GM21717 (cell line): ENCODE results near the gene FHIT.
A peak's percentile ranks its signal among the peaks of the same experiment; 100 is the strongest.

ENCODE experiments used
- ATAC-seq: cut with Tn5 transposase; IDR thresholded peaks from one replicate; pipeline ENCODE4 v1.9.1; 2021; ENCODE audit warnings: mild to moderate bottlenecking, moderate library complexity; ENCODE audit not compliant: unreplicated experiment

The FHIT gene

GRCh38 chr3:59877263-59878037 lies 1373.8 kb downstream of the FHIT start:
- ATAC-seq, result no peak

- no peak for ATAC-seq
Measured at GRCh38 chr3:59876533-59877062, 1374.7 kb downstream of the FHIT start.

- no peak for ATAC-seq
Measured at GRCh38 chr3:59873576-59874230, 1377.5 kb downstream of the FHIT start.

- no peak for ATAC-seq
Measured at GRCh38 chr3:59872128-59872527, 1379.1 kb downstream of the FHIT start.

GRCh38 chr3:59867185-59868002 lies 1383.9 kb downstream of the FHIT start:
- no peak for ATAC-seq

DNA sequence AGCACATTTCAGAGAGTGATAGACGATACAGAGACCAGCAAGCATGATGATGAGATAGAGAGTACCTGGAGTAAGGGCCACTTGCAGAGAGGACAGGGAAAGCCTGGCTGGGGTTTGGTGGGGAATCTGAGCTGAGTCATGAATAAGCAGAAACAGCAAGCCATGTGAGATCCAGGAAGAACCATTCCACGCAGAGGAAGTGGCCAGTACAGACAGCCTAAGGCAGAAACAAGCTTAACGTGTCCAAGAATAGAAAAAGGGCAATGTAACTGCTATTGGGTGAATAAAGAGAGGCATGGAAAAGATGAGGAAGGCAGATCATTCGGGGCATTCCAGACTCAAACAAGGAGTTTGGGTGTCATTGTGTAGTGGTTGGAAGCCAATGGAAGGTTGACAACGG lies 1385.2 kb downstream of the FHIT start:
- no peak for ATAC-seq

- ATAC-seq, result no peak
Measured at GRCh38 chr3:59865351-59865750, 1385.9 kb downstream of the FHIT start.

DNA sequence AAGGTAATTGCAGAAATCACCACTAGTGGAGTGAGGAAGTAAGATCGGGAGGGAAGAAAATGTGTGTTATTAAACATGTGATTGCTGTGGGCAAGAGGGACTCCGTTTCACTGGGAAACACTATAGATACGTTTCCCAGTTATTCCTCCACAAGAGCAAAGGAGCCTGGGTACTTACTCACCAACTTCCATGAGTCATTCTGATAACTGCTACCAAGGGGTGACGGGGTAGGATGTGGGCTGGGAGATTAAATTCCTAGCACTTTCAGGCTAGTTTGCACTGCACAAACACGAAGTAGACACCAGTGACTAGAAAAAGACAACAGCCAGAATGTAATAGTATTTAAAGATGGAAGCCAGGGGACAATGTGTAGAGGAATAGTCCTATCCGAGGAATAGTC lies 1388.6 kb downstream of the FHIT start:
- ATAC-seq, result no peak

DNA sequence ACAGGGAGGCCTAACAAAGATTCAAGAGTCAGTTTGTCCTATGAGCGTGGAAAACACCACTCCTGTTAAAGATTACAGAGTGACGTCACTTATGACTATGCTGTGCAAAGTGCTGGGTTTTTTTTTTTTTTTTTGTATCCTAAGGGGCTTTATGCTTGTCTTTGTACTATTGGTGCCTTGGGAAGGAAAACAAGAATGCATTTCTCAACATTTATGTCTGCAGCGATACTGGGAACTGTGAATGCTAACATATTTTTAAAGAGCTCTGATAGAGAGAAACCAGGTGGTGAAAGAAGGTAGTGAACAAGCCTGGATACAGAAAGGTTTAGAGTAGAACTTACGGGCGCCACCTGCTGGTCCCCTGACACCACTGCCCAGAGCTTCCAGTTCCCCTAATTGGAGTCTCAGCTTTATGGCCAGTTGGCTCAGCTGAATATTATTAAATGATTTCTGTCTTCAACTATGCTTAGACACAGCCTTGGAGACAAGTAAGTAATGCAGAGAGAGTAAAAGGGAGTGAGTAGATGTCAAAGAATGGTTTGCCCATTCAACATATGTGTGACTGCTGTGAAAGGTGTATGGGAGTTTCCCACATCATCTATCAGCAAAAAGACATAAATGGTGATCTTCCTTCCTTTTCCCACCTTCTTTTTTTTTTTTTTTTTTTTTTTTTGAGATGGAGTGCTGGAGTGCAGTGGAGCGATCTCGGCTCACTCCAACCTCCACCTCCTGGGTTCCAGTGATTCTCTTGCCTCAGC lies 1393.5 kb downstream of the FHIT start:
- peak; percentile 97 for ATAC-seq

DNA sequence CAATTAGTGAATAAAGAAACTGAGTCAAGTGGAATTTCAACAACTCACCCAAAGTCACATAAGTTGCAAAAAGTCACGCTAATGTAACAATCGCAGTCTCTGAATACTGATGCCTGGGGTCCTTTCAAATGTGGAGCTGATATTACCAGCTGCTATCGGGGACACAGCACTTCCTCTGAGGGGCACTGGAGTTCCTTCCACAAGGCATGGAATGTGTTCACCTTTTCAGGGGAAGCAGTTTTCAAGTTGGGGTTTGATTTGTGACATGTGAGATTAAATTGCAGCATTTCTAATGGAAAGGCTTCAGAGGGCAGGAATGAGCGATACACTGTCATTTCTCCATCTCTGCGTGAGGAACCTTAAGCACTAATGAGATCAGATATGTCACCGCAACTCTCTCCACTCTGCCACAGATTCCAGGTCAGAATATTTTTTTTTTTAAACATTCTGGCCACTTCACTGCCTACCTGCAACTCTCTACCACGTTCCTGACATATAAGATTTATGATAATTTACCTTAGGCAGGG lies 1394.3 kb downstream of the FHIT start:
- ATAC-seq, result no peak

GRCh38 chr3:59854061-59854709 lies 1397.1 kb downstream of the FHIT start:
- ATAC-seq, result no peak

DNA sequence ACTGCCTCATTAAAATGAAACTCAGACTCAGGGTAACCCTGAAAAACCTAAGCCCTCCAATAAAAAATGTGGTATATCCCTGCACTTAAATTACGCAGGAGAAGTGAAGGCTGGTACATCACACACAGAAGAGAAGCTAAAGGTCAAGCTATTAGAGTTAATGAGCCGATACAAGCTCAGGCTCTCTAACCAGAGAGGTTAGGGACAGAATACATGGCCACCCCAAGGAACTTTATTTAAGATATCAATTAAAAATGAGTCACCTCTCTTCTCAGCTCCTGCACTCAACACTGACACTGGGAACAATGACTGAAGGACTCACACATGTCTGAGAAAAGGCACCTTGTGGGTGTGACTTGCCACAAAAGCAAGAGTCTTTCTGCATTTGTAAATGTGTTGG lies 1400.8 kb downstream of the FHIT start:
- no peak for ATAC-seq

DNA sequence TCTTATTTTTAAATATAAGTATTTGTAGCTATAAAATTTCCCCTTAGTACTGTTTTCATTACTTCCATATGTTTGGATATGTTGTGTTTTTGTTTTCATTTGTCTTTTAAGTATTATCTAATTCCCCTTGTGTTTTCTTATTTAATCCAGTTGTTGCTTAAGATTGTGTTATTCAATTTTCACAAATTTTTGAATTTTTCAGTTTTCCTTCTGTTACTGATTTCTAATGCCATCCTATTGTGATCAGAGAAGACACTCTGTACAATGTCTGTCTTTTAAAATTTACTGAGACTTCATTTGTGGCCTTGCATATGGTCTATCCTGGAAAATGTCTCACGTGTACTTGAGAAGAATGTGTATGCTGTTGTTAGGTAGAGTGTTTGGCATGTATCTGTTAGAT lies 1405.9 kb downstream of the FHIT start:
- ATAC-seq, result no peak

DNA sequence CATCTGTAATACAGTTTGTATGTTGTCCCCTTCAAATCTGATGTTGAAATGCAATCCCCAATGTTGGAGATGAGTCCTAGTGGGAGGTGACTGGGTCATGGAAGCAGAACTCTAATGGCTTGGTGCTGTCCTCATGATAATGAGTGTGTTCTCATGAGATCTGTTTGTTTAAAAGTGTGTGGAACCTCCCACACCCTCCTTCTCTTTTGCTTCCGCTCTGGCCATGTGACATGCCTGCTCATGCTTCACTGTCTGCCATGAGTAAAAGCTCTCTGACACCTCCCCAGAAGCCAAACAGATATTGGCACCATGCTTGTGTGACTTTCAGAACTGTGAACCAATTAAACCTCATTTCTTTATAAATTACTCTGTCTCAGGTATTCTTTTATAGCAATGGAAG lies 1407.4 kb downstream of the FHIT start:
- no peak for ATAC-seq

GRCh38 chr3:59839810-59840515 lies 1411.3 kb downstream of the FHIT start:
- ATAC-seq, result peak; percentile 93

DNA sequence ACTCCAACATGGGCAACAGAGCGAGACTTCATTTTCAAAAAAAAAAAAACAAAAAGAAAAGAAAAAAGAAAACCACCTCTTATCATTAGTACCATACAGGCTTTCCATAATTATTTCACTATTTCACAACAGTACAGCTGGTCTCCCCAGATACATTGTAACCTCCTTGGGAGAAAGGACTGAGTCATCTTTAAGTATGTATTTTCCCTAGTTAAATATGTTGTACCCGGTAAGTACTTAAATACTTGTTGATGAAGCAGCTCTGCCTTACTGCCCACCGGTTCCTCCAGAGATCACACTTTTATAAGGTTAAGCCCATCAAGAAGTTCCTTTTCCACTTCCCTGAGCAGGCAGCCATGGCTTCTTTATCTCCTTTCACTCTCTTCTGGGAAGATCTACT lies 1412.0 kb downstream of the FHIT start:
- peak; percentile 3 for ATAC-seq

DNA sequence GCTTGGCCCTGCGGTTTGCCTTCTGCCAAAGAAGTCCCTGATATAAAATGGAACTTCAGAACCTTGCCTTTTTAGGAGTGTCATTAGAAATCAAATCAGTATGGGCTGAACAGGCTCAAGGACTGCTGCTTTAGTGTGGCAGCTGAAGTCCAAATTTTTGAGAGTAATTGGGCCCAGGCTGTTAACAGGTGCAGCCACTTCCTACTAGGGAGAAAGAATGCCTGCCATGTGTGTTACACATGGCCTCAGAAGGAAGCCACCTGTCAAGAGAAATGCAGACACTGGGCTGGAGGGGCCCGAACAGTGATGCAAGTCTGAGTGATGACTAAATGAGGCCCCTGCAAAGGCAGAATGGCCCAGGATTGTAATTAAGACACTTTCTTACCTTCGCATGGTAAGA lies 1414.7 kb downstream of the FHIT start:
- ATAC-seq, result no peak

GRCh38 chr3:59832702-59833101 lies 1418.5 kb downstream of the FHIT start:
- no peak for ATAC-seq

DNA sequence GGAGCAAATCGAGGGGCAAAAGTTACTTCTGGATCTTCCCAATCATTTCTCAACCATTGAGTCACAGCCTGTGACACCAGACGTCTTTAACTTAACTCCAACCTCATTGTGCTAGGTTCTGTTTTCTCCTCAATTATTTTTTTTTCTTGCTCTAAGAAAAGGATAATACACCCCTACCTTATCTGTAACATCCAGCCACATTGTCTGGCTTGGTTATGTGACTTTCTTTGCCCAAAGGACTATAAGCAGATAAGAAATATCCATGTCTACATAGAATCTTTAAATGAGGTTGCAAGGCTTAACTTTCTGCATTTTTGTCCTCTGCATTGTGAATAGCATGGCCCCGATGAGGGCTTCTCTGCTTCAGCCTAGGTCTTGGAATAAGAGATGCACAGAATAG lies 1419.0 kb downstream of the FHIT start:
- no peak for ATAC-seq
